Activated CD8-positive, alpha-beta T cell treated with anti-CD3 and anti-CD28 coated beads for 36 hours (primary cell): ENCODE measurements around the gene GSC. TPM values are rescaled to one million over a fixed set of nuclear protein-coding genes. Genes with fewer than 3 reads are reported as not detected.

Experiments
- ATAC-seq: fragments of 200-7000 bp; cut with Tn5 transposase; one replicate; pipeline ENCODE4 v1.10.0; 2021; ENCODE audit warnings: mild to moderate bottlenecking, moderate library complexity
- CTCF ChIA-PET: fragments of 350-600 bp; sonication (Branson Sonifier 250); formaldehyde crosslinking; loops from one replicate; lab custom pipeline; 2021; ENCODE audit warnings: antibody characterized with exemption; lab: Charles Lee
- POLR2A ChIA-PET: fragments of 350-600 bp; sonication (Branson Sonifier 250); formaldehyde crosslinking; loops from one replicate; lab custom pipeline; 2021; ENCODE audit warnings: antibody characterized with exemption; lab: Charles Lee
- DNase-seq: peaks from one replicate; pipeline ENCODE4 v3.0.0-alpha.2; 2020
- H3K27ac Mint-ChIP-seq: one replicate; pipeline ENCODE4 v1.8.0; 2021; ENCODE audit warnings: mild to moderate bottlenecking, mixed read lengths
- H3K27me3 Mint-ChIP-seq: one replicate; pipeline ENCODE4 v1.8.0; 2021; ENCODE audit warnings: mixed read lengths
- H3K36me3 Mint-ChIP-seq: one replicate; pipeline ENCODE4 v1.8.0; 2021; ENCODE audit warnings: low read depth, mixed read lengths
- H3K4me1 Mint-ChIP-seq: one replicate; pipeline ENCODE4 v1.8.0; 2021; ENCODE audit warnings: low read depth, mixed read lengths
- H3K4me3 Mint-ChIP-seq: one replicate; pipeline ENCODE4 v1.8.0; 2021; ENCODE audit warnings: mild to moderate bottlenecking, moderate library complexity, mixed read lengths
- H3K9me3 Mint-ChIP-seq: one replicate; pipeline ENCODE4 v1.8.0; 2021; ENCODE audit warnings: mixed read lengths
- intact Hi-C: fragments of 100-400 bp; cut with micrococcal nuclease; formaldehyde crosslinking; loops from one replicate; pipeline ENCODE4 v1.10.0; 2022
- total RNA-seq, 2 experiments: library from RNA; stranded (reverse); gene quantifications; one replicate each; pipeline ENCODE4 v1.2.3, GENCODE V29; 2021
- TF ChIP-seq, protein P1 (sequence below): fragments of 200-600 bp; IDR thresholded peaks from one replicate; pipeline ENCODE4 v1.8.0; 2022; ENCODE audit warnings: antibody characterized with exemption, mild to moderate bottlenecking

The GSC gene
- total RNA-seq, 2 experiments from 2014 or later, result not detected

DNA sequence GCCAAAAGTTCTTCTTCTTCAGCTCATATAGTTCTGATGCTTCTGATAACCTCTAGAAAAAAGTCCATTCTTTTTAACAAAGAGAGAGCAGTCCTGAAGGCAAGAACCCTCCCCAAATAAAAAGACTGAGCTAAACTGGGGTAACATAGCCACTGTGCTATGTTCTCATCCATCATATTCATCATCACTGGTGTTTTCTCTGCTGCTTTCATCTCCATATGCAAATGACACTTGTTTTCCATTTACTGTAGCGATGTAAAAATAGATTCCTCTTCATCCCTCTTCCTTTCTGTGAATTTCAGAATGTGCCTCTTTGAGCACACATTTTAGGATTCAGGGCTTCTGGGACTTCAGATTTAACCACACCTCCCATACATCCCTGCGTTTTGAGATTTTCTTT lies 44.9 kb downstream of the GSC start:
- TF ChIP-seq, protein P1, sequence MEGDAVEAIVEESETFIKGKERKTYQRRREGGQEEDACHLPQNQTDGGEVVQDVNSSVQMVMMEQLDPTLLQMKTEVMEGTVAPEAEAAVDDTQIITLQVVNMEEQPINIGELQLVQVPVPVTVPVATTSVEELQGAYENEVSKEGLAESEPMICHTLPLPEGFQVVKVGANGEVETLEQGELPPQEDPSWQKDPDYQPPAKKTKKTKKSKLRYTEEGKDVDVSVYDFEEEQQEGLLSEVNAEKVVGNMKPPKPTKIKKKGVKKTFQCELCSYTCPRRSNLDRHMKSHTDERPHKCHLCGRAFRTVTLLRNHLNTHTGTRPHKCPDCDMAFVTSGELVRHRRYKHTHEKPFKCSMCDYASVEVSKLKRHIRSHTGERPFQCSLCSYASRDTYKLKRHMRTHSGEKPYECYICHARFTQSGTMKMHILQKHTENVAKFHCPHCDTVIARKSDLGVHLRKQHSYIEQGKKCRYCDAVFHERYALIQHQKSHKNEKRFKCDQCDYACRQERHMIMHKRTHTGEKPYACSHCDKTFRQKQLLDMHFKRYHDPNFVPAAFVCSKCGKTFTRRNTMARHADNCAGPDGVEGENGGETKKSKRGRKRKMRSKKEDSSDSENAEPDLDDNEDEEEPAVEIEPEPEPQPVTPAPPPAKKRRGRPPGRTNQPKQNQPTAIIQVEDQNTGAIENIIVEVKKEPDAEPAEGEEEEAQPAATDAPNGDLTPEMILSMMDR, result no peak
- H3K4me3 Mint-ChIP-seq, result no peak overlapping the region
- CTCF ChIA-PET, result no interaction called here

DNA sequence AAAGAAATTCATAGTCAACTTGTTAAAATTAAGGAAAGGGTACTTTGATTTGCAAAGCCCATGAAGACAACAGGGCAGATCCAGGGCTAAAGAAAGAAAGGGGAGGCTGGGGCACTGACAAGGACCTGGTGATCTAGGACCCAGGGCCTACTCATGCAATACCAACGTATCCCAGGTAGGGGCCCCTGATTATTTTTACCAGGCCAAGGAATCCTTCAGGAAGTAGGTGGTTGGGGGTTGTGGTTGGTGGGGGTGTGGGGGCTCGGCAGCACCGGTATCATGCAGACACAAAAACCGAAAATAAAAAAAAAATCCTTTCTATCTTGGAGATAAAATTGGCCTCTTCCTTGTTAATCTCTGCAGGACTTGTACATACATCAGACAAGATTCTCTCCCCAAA lies 47.5 kb downstream of the GSC start:
- Mint-ChIP-seq H3K27ac (no peak overlapping the region), H3K36me3 (no peaks in the 10 kb centered on the region), H3K9me3 (no peaks in the 10 kb centered on the region), H3K4me3 (no peak overlapping the region), H3K4me1 (no peaks in the 10 kb centered on the region), H3K27me3 (peaks cover 5% of the 10 kb centered on the region)
- POLR2A ChIA-PET, result no interaction called here
- ATAC-seq (no peak), DNase-seq (no peak)
- TF ChIP-seq, protein P1, result no peak
- CTCF ChIA-PET, result no interaction called here
- intact Hi-C loops, result no loop called here

More for the DNA sequence above, 44.9 kb downstream of the GSC start:
- intact Hi-C loops, result no loop called here
- POLR2A ChIA-PET, result no interaction called here
- Mint-ChIP-seq H3K9me3 (no peaks in the 10 kb centered on the region), H3K27ac (no peak overlapping the region), H3K4me1 (no peaks in the 10 kb centered on the region), H3K27me3 (peaks cover 5% of the 10 kb centered on the region), H3K36me3 (no peaks in the 10 kb centered on the region)
- DNase-seq (no peak), ATAC-seq (no peak)

Other genes starting within 250 kb of the GSC start
- gene SERPINA4, start 208.7 kb downstream of the GSC start, total RNA-seq, result not detected
- not detected for gene SERPINA5, start 188.7 kb downstream of the GSC start, total RNA-seq
- not detected for gene SERPINA3, start 157.7 kb downstream of the GSC start, total RNA-seq